GM19467 (cell line): ENCODE results near the gene TAF4B.
"Not testable (repeated sequence)": the region's sequence is repeated elsewhere in the genome, so short reads cannot be mapped to it uniquely, and the experiment has no call there.

Experiments
- ATAC-seq: cut with Tn5 transposase; IDR thresholded peaks from one replicate; pipeline ENCODE4 v1.9.1; 2021; ENCODE audit warnings: mild to moderate bottlenecking, moderate library complexity; ENCODE audit not compliant: unreplicated experiment

Gene TAF4B

DNA sequence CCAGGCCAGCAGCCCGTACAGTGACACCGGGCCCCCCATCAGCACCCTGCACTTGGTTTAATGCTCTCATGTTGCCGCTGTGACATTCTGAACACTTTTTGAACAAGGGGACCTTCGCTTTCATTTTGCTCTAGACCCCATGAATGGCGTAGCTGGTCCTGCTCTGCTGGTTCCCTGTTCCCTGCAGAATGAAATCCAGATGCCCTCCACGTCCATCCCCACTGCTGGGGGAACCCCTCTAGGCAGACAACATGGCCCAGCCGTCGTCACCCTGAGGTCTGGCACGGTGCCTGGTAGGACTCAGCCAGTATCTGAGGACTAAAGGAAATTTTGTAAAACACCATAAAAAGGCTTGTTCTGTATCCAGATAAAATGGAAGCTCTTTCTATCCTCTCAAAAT is 193.5 kb downstream of the TAF4B start:
- ATAC-seq: no peak

DNA sequence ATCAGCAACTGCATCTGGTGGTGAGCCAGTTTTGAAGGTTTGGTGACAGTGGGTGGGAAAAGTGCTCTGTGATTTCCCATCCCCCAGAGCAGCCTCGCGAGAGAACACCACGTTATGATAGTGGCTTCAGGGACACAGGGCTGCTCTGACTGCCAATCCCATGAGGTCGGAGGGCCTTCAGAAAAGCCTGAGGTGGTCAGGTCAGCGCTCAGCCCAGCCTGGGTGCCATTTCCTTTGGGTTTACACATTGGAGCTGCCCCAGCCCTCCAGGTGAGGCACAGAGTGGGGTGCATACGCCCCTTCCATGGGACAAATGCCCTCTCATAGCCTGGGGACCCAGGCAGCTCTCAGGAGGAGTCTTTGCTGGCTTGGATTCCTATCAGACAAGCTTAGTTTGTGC is 195.3 kb downstream of the TAF4B start:
- no peak for ATAC-seq

DNA sequence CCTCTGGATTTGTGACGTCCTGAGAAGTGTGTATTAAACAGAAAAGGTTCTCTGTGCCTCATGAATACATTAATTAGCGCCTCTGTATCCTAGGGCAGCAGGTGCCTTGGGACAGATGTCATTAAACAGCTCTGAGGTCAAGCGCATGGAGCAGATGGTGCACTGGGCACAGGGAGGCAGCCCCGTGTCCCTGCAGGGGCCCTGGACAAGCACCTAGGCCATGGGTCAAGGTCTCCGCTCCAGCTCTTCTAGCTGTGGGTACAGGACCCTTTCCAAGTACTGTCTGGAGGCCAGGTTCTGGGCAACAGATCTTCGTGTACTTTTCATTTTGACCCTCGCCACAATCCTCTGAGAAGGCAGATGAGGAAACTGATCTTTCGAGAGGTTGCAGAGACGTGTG is 195.7 kb downstream of the TAF4B start:
- no peak for ATAC-seq

DNA sequence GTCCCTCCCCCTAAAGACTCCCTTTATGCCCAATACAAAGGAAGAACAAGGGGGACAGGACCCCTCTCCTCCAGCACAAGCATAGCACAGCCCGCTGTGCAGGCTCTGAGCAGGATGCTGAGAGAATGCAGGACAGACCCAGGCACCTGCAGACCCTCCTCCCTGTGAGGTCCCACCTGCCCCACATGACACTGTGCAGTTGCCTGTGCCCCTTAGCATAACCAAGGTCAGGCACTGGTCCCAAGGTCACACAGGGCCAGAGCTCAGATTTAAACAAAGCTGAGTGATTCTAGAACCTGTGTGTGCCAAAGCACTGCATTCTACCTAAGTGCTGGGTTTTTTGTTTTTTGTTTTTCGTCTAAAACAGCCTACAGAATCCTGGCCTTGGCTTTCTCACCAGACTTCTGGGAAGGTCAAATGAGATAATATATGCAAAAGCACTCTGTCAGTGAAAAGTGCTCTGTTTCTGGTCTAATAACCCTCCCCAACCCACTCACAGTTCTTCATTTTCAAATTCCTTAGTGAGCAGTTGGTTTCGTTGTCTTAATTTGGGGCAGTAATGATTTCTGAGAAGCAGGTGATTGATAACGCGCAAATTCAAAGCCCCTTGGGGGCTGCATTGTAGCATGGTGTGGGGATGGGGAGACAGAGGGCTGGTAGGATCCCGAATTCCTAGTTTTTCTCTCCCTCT is 196.4 kb downstream of the TAF4B start:
- ATAC-seq: peak; percentile 69

DNA sequence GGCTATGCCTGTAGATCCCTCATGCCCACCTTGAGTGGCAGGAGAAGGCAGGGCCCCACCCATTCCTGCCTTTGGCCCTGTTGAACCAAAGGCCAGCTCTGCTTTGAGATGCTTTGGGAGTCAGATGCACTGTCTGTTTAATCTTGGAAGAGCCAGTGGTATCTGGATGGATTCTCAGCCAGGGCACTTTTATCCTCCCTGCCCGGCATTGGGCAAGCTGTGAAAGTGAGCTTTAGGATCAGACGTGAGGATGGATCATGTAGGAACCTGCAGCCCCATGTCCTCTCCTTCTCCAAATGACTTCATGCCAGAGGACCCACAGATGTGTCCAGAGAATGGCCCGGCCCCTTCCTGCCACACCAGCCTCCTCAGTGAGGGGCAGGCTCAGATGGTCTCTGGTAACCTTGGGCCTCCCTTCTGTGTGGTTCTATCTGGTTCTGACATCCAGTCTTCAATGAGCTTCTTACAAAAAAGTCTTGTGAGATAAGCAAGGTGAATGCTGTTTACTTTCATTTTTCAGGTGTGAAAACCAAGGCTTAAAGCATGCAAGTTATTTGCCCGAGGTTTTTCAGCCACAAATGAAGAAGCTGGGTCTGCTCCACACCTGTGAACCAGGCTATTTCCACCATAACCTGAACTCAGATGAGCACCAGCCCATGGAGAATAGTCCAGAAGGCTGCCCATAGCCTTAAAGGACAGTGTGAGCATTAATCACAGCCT is 198.3 kb downstream of the TAF4B start:
- no peak for ATAC-seq

DNA sequence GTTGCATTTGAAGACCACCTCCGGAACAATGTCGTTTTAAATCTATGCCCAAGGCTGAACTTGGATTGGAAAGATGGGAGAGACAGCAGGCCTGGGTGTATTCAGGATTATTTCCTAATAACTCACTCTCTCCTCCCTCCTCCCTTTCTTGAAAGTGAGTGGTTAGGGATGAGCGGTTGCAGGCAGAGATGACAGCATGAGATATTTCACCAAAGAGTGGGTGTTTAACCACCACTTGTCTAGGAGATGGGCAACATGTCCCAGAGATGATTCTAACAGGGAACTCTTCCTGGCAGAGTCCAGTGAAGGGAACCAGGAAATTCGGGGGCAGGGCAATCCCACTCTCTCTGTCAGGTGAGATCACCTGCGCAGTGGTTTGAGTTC is 198.9 kb downstream of the TAF4B start:
- no peak for ATAC-seq

DNA sequence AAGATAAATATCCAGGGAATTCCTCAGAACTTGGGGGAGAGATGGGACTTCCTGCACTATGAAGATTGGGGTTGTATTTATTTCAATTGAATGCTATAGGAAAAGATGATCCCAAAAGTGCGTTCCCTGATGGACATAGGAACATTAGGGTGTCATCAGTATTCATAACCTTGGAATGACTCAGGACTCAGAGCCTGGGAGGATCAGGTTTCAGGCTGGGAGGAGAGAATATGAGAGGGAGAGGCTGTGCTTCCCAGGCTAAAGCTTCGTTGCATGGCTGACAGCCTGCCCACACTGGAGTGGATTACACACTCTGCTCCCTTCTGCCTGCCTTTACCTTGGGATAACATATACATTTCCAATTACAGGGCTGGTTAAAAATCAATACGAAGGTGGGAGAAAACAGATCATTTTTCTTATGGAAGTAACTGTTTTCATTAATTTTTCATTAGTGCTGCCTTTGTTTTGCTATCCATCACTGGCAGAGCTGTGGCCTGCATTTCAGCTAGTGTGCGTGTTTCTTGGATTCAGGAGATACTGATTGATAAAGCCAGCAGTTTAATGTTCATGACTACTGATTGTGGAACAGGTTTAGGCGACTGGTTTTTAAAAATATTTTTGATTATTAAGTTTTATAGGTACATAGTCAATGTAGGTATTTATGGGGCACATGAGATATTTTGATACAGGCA is 203.4 kb downstream of the TAF4B start:
- ATAC-seq: no peak

DNA sequence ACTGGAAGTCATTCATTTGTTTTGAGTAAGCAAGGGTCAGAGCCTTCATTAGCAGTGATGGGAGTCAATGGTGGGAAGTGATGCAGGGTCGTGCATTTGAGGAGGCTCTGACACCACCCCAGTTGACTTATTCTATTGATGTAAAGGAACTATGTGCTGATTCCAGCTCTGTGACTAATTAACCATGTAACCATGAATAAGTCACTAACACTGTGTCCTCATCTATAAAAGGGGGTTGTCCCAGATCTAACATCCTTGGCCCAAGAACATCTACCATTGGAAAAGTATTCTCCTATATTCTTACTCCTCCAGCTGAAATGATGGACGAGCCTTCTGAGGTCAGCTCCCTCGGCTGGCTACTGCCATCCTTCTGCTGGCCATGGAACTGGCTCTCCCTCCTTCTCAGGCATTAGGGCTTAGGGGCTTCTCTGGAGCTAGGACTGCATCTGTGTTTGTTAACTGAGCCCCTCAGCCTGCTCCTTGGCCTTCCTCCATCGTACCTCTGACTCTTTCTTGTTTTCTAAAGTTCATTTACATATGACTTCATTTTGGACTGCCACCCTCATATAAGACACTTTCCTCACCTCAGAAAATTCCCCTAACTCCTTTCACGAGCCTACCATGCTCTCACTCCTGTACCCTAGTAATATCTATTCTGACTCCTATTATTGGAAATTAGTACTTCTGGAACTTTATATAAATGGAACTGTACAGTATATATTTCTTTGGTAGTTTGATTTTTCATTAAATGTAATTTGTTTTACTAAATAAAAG is 206.6 kb downstream of the TAF4B start:
- no peak for ATAC-seq

DNA sequence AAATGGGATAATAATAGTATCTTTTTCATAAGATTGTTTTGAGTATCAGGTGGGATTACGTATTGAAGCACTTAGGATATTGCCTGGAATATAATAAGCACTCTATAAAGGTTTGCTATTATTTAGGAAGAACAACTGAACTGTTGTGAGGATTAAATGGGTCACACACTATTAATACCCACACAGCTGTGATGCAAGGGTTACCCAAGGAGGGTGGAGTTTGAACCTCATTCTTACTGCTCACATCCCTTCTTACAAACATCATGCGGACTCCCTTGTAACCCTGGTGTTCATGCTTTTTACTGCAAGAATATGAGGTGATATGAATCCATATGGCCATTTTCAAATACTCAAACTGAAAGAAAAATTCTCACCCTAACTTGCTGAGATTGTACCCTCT is 208.6 kb downstream of the TAF4B start:
- no peak for ATAC-seq

DNA sequence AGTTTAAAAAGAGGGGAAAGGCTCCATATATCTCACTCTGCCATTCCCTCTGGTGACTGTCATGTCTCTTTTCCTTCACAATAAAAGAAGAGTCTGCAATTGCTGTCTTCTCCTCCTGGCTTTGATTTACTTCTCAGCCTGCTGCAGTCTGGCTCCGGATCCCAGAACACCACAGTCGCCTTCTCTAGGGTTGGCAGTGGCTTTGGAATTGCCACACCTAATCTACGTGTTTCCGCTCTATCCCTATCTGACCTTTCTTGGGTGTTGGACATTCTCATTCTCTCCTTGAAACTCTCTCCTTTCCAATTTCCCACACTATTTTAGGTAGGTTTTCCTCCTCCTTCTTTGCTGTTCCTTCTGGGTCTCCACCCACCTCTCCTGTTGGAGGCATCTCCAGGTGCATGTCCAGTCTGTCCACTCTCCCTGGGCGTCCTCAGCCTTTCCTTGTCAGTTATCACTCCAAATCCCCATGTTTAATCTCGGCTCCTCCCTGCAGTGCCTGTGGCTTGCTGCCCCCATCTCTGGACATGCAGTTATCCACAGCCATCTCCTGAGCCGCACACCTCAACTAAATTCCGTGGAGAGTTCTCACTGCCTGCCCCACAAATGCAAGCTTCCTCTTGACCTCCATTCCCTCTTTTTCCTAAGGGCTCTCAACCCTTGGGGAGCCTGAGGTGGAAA is 209.3 kb downstream of the TAF4B start:
- no peak for ATAC-seq

DNA sequence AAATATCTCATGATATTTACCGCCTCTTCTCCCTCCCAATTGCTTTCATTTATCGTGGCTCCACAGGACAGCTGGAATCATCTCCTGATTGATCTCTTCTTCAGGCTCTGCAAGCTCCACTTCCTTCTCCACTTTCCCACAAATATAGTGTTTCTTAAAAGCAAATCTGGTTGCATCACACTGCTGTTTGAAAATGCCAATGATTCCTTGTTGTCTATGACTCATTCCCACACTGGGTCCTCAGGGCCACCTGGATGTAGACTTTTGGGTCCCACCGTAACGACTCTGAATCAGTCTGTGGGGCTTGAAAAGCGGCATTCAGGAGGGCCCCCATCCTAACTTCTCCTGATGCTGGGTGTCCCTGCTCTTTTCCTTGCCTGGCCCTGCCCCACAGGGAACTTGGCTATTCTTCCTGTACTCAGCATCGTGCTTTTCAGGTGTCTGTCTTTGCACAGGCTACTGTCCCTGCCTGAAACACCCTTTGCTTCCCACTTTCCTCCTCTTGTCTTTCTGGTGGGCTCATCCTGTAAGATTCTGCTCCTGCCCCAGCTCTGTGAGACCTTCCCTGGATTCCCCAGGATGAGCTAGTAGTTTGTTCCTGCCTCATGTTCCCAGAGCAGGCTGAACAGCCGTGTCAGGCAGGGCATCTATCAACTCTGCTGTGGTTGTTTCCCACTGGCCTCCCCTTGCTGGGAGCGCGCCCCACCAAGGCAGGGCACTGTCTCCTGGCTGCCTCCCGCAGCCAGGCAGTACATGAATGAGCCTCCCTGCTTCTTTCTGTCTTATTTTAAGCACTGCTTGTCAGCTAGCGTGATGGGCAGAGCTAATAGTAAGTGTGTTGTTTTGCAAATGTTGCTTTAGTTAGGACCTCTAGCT is 210.2 kb downstream of the TAF4B start:
- ATAC-seq: no peak

DNA sequence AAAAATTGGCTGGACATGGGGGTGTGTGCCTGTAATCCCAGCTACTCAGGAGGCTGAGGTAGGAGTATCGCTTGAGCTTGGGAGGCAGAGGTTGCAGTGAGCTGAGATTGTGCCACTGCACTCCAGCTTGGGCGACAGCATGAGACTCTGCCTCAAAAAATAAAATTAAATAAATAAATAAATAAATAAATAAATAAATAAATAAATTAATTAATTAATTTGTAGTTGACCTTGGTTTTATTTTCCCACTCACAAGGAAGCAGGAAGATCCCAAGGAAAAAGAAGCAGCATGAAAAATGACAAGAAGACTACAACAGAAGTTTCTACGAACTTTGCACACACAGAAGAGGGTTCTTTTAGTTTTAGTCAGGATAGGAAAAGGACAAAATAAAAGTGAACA is 211.4 kb downstream of the TAF4B start:
- ATAC-seq: not testable (repeated sequence)

DNA sequence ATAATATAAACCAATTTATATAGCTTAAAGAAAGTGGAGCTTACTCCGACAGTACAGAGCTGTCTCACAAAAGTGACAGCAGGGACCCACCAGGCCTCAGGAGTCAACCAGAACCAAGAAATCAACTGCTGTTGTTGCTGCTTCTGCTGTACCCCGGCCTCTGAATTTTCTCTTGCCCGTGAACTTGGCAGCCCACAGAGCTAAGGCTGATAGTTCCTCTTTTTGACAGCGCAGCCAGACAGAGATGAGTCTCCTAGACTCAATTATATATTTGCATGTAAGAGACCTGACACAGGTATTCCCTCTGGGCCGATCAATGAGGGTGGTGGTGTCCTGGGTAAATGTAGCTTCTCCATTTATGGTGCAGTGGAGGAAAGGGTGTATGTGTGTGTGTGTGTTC is 212.7 kb downstream of the TAF4B start:
- peak; percentile 97 for ATAC-seq

DNA sequence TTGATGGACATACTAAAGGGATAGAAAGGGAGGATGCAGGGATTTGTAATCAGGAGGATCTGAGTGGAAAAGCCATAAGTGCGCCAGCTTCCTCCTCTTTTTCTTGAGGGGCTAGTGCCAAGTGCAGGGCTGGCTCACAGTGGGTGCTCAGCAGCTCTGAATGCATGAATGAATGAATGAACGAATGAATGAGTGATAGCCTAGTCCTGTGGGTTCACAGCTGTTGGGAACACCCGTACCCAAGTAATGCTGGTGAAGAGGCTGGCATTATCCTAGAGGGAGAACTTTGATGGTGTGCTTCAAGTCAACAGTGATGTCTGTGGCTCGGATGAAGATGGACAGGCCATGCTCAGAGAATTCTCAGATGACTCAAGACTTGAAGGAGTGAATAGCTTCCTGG is 213.3 kb downstream of the TAF4B start:
- no peak for ATAC-seq

DNA sequence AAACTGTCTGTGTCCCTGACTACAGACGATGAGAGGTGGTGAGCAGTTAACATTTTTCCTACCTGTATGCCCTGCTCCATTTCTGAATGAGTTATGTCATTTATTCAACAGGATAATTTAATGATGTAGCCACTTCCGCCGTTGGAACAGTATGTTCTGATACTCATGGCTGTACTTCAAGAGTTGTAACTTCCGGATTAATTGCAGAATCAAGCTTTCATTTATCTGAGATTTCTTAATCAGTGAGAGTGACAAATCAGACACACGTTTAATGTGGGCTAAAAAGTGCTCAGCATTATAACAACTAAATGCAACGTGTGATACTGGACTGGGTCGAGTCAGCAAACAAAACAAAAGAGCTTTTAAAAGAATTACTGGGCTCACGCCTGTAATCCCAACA is 214.4 kb downstream of the TAF4B start:
- ATAC-seq: no peak
